GM12874 (cell line): ENCODE data around the gene ACSS1.

Experiments used
- TF ChIP-seq, protein P1 (sequence below): IDR thresholded peaks from 2 replicates; pipeline ENCODE4 v1.5.1; 2011; ENCODE audit warnings: low read depth, mild to moderate bottlenecking, control low read depth, low read length, moderate library complexity; ENCODE audit not compliant: insufficient read depth

The ACSS1 gene

DNA sequence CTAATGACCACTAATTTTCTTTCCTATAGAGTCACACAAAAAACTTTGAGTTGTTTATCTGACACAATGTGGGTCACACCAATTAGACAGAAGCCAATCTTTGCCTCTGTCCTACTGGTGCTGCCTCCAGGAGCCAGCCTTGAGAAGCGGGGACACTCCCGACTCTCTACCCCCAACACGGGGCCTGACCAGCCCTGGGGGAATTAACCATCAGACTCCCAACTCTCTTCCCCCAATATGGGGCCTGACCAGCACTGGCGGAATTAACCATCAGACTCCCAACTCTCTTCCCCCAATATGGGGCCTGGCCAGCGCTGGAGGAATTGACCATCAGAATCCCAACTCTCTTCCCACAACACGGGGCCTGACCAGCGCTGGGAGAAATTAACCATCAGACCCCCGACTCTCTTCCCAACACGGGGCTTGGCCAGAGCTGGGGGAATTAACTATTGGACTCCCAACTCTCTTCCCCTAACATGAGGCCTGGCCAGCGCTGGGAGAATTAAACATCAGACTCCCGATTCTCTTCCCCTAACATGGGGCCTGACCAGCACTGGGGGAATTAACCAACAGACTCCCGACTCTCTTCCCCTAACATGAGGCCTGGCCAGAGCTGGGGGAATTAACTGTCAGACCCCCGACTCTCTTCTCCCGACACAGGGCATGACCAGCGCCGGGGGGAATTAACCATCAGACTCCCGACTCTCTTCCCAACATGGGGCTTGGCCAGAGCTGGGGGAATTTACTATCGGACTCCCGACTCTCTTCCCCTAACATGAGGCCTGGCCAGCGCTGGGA lies 96.4 kb downstream of the ACSS1 start:
- TF ChIP-seq, protein P1, sequence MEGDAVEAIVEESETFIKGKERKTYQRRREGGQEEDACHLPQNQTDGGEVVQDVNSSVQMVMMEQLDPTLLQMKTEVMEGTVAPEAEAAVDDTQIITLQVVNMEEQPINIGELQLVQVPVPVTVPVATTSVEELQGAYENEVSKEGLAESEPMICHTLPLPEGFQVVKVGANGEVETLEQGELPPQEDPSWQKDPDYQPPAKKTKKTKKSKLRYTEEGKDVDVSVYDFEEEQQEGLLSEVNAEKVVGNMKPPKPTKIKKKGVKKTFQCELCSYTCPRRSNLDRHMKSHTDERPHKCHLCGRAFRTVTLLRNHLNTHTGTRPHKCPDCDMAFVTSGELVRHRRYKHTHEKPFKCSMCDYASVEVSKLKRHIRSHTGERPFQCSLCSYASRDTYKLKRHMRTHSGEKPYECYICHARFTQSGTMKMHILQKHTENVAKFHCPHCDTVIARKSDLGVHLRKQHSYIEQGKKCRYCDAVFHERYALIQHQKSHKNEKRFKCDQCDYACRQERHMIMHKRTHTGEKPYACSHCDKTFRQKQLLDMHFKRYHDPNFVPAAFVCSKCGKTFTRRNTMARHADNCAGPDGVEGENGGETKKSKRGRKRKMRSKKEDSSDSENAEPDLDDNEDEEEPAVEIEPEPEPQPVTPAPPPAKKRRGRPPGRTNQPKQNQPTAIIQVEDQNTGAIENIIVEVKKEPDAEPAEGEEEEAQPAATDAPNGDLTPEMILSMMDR, result no peak

DNA sequence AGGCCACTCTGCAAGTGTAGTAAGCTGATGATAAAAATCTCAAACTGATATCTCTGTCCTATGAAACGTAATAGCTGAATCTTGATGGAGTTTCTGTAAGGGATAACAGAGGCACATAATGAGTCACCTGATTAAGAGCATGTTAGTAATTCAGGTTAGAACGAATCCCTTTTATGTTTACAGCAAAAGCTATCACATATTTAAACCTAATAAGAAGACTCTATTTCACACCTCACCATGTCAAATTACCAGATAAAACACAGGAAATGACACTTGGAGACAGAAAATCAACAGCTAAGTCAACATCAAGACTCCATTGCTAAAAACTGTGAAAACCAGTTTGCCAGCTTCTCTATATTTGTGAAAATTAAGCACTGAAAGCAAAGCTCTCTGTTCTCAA lies 97.1 kb downstream of the ACSS1 start:
- TF ChIP-seq, protein P1, result no peak

DNA sequence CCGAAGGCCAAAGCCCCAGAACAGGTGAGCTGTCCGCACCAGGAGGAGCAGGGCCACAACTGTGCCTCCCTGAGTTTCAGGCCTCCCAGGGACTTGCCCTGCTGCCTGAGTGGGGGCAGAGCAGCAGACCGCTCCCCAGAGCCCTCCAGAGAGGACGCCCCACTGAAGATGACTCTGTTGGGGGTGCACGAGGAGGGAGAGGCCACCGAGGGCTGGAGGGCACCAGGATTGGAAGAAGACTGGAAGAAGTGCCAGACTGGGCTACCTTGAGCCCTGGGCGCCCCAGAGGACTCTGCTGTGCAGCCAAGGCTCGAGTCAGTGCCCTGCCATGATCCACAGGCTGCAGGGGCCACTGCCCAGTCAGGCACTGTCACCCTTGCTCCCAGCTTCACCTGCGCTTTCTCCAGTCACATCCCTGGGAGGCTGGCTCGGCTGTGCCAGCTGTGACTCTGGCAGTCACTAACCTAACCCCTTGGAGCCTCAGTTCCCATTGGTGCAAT lies 97.6 kb downstream of the ACSS1 start:
- TF ChIP-seq, protein P1, result no peak

DNA sequence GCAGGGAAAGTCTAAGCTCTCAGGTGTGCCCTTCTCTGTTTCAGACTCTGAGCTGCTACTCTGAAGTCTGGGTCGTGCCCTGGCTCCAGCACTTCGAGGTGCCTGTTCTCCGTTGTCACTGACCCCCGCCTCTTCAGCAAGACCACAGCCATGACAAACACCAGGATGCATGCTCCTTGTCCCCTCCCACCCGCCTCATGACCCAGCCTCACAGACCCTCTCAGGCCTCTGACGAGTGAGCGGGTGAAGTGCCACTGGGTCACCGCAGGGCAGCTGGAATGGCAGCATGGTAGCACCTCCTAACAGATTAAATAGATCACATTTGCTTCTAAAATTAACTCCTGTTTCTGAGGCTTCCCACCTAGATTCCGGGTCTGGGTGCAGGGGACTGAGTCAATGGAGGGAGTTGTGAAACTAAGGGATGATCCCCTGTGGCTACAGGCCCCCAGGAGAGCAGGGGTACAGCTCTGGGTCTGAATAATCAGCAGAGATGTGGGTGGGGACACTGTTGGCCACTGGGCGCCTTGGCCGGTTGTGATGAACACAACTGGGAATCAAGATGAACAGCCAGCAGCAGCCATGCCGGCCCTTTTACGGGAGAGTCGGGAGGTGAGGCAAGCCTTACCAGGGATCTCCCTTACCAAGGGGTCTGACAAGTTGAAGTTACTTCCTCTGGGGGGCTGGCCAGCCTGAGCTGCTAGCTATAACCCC lies 98.2 kb downstream of the ACSS1 start:
- TF ChIP-seq, protein P1, result no peak

DNA sequence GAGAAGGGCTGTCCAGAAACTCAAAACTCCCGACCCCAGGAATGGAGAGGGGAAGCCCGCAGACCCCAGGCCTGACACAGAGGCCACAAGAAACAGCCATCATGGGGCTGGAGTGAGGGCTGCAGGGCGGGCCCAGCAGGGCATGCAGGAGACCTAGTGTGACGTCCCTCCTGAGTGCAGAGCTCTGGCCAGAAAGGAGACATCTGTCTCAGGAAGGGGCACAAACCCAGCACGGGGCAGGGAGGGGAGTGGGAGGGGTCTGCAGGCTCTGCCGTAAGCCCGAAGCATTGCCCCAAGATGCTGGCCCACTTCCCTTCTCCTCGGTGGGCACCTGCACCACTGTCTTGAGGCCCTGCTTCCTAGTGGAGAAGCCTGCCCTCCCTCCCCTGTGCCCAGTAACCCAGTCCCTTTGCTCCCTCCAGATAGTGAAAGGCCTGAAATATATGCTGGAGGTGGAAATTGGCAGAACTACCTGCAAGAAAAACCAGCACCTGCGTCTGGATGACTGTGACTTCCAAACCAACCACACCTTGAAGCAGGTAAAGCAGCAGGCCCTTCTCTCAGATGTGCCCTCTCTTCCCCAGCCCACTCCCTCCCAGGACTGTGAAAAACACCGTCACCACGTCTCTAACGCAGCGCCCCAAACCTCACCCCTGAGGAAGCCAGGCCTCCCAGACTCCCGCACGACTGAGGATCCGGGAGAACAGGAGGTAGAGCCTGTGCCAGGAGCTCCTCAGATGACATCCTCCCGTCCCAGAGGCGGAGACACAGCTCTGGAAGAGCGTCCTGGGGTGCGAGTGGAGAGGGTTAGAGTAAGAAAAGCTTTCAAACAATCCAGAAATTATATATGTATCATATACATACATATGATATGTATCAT lies 99.2 kb downstream of the ACSS1 start:
- TF ChIP-seq, protein P1, result no peak

DNA sequence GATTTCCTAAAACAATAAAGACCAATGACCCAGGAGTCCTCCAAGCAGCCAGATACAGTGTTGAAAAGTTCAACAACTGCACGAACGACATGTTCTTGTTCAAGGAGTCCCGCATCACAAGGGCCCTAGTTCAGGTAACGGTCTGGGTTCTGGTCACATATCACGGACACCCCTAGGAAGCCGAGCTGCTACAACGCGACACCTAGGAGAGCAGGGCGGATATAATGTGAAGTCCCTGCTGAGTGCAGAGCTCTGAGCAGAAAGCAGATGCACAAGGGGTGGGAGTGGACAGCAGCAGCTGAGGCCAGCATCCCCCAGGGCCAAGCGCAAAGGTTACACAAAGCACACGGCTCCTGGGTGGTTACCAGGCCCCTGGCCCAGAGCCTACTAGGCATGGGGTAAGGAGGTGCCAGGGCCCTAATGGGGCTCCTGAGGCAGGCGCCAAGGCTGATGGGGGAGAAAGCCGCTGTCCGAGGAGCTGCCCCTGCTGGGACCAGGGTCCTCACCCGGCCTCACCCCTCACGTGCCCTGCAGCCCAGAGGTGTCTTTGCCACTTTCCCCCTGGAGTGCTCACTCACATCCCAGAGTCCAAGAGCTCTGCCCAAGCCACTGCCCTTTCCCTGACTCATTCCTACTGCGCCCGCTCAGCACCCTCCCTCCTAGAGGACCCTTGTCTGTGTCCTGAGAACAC lies 100.5 kb downstream of the ACSS1 start:
- TF ChIP-seq, protein P1, result no peak
